Activated CD8-positive, alpha-beta memory T cell treated with anti-CD3 and anti-CD28 coated beads, Interleukin-2, amount 50 U/mL, for 1 hour (primary cell): Measurements from ENCODE around the gene TOMM70.
"Not testable (repeated sequence)": the region's sequence is repeated elsewhere in the genome, so short reads cannot be mapped to it uniquely, and the experiment has no call there.

ENCODE experiments used
- DNase-seq: peaks from one replicate; pipeline ENCODE4 v3.0.0-alpha.2; 2020; ENCODE audit errors: extremely low read depth

The TOMM70 gene

GRCh38 chr3:100364421-100364820, 36.5 kb downstream of the TOMM70 start:
- no peak for DNase-seq

- no peak for DNase-seq
These were observed 39.0 kb downstream of the TOMM70 start for GRCh38 chr3:100361897-100362296.

GRCh38 chr3:100360757-100361496, 40.0 kb downstream of the TOMM70 start:
- DNase-seq = no peak

- no peak for DNase-seq
These were observed 41.9 kb downstream of the TOMM70 start for GRCh38 chr3:100359035-100359434.

GRCh38 chr3:100358413-100358812, 42.5 kb downstream of the TOMM70 start:
- no peak for DNase-seq

GRCh38 chr3:100354850-100355249, 46.0 kb downstream of the TOMM70 start:
- no peak for DNase-seq

- no peak for DNase-seq
These were observed 48.3 kb downstream of the TOMM70 start for GRCh38 chr3:100352296-100353231.

GRCh38 chr3:100351770-100352169, 49.1 kb downstream of the TOMM70 start:
- DNase-seq = not testable (repeated sequence)

GRCh38 chr3:100348727-100349126, 52.2 kb downstream of the TOMM70 start:
- no peak for DNase-seq

- DNase-seq = no peak
These were observed 60.4 kb downstream of the TOMM70 start for GRCh38 chr3:100340527-100340926.

- no peak for DNase-seq
These were observed 61.1 kb downstream of the TOMM70 start for GRCh38 chr3:100339786-100340185.

- DNase-seq = no peak
These were observed 62.0 kb downstream of the TOMM70 start for GRCh38 chr3:100338911-100339310.

GRCh38 chr3:100336229-100336628, 64.7 kb downstream of the TOMM70 start:
- DNase-seq = not testable (repeated sequence)

GRCh38 chr3:100335434-100335833, 65.5 kb downstream of the TOMM70 start:
- no peak for DNase-seq

GRCh38 chr3:100334488-100335351, 66.2 kb downstream of the TOMM70 start, which contains the start of gene NIT2:
Gene NIT2 (plus strand): TSS chr3:100334757. CDS start chr3:100334792, 35 bp downstream.
- DNase-seq = peak; percentile 48

GRCh38 chr3:100333970-100334487, 66.9 kb downstream of the TOMM70 start:
- no peak for DNase-seq

- no peak for DNase-seq
These were observed 67.8 kb downstream of the TOMM70 start for GRCh38 chr3:100333051-100333450.

- DNase-seq = no peak
These were observed 69.2 kb downstream of the TOMM70 start for GRCh38 chr3:100331660-100332059.

GRCh38 chr3:100330651-100331050, 70.2 kb downstream of the TOMM70 start:
- no peak for DNase-seq

GRCh38 chr3:100329800-100330489, 70.9 kb downstream of the TOMM70 start:
- no peak for DNase-seq

GRCh38 chr3:100327377-100327776, 73.5 kb downstream of the TOMM70 start:
- not testable (repeated sequence) for DNase-seq
